G401 (cell line): ENCODE results near the gene SGCD. TPM values are rescaled to one million over a fixed set of nuclear protein-coding genes. Genes with fewer than 3 reads are reported as not detected.
"Not testable (repeated sequence)": the region's sequence is repeated elsewhere in the genome, so short reads cannot be mapped to it uniquely, and the experiment has no call there.

ENCODE experiments used
- DNase-seq: peaks from one replicate; pipeline ENCODE4 v3.0.0-alpha.2; 2015; ENCODE audit warnings: low spot score
- in situ Hi-C: cut with HindIII; loops from 2 replicates; pipeline ENCODE4 v1.10.0; 2016; ENCODE audit warnings: low sequenced_read_pairs, mixed read lengths
- total RNA-seq: library from RNA; depleted of rRNA; stranded (reverse); fragments of >200 nt; shearing (Covaris generic); gene quantifications from 2 replicates; pipeline ENCODE4 v1.2.3, GENCODE V29; 2014

Gene SGCD
- total RNA-seq, 1 experiment from 2014 or later: not detected

DNA sequence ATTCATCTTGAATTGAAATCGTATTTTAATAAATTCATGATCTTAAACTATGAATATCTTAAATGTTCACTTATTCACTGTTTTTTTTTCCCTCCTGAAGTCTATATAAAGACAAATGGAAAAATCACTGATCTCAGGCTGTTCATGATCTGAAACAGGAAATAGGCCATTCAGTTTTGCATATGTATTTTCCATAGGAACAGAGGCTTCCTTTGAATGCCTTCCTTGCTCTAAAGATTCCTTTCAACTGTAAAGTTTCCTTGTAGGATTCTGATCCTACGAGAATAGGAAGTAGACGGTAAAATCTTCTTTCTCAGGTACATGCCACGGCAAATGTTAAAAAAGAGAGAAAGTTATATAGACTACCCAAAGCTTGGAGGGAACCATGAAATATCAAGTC lies 328.8 kb downstream of the SGCD start:
- in situ Hi-C loops: no loop called here
- DNase-seq: no peak

DNA sequence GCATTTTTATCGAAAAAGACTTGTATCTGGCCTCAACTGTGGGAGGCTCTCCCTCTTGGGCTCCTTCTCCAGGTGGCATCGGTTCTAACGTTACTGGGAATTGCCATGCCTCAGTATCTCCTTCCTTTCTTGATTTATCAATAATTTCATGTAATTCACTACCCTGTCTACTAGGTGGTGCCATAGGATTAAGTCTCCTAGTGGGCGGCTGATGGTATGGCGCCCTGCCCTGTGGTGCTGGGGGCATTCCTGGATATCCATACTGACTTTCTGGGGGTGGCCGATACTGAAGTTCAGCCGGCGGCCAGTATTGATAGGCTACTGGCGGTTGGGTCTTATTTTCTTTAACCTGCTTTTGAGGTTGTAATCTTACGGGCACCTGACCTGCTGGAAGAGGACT lies 337.9 kb downstream of the SGCD start:
- DNase-seq, in situ Hi-C loops: not testable (repeated sequence)

DNA sequence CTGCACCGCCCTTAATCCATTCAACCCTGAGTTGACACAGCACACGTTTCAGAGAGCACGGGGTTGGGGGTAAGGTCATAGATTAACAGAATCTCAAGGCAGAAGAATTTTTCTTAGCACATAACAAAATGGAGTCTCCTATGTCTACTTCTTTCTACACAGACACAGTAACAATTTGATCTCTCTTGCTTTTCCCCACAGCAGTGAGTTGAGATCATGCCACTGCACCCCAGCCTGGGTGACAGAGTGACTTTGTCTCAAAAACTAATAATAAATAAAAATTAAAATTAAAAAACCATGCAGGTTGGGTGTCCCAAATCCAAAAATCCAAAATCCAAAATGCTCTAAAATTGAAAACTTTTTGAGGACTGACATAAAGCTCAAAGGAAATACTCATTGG lies 339.7 kb downstream of the SGCD start:
- DNase-seq, in situ Hi-C loops: not testable (repeated sequence)

DNA sequence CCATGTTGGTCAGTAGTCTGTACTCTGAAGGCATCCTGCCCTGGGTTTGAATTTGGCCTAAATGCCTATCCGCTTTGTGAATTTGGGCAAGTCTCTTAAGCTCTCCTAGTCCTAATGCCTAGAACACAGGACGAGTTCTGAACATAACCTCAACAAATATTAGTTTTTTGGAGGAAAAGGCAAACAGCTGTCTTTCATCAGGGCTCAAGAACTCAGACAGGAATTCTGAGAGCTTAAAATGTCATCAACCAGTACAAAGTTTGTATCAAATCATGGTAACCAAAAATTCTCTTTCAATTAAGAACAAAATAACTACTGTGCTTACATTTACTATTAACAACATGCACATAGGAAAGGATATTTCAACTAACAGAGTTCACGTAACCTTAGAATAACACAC lies 340.7 kb downstream of the SGCD start:
- in situ Hi-C loops: no loop called here

DNA sequence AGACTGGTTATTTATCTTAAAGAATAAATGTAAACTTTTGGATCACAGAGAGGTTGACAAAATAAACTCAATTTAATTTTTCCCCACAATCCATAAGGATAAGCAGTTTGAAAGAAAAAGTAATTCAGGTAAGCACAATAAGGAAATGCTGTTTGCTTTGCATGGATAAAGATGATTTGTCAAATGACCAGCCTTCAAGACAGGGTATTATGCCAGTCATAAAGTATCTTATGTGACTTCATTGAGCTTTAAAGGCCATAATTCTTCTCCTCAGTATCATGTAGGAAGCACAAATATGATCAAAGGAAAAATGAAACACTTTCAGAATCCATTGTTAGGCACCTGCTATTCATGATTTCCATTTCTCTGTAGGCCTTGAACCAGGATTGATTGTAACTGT lies 342.5 kb downstream of the SGCD start:
- in situ Hi-C loops: no loop called here
- DNase-seq: no peak

More for the DNA sequence above, 340.7 kb downstream of the SGCD start:
- no peak for DNase-seq

DNA sequence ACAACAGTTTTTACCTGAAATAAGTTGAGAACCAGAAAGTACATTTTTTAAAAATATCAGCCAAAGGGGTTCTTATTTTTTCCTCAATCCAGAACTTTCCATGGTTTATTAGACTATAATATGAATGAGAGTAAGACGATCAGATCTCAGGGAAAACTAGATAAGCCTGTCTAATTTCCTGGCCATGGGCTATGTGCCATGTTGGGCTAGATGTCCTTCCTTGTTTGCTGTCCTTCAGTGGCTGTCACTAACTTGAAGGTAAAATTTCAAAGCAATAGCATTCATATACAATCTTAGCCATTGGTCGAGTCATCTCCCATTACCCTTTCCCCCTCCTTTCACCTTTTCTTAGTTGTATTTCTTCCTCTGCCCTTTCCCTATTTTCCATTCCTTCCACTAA lies 343.7 kb downstream of the SGCD start:
- in situ Hi-C loops: no loop called here
- DNase-seq: no peak

DNA sequence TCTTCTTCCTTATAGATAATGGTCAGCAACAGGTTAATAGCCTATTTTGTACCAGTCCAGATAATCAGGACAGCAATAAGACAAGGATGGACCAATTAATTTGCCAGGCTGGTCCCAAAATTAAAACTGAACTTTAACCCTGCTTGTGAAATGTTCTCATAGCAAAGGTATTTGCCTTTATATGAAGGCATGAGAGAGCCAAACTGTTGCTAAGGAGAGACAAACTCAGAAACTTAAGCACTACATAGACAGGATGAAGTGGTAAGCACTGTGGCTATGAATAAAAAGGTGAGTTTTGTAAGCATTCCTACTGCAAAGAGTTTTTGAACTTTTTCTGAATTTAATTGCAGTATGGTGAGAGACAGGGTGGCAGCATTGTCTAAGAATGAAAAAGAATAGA lies 348.4 kb downstream of the SGCD start:
- in situ Hi-C loops: no loop called here
- no peak for DNase-seq

DNA sequence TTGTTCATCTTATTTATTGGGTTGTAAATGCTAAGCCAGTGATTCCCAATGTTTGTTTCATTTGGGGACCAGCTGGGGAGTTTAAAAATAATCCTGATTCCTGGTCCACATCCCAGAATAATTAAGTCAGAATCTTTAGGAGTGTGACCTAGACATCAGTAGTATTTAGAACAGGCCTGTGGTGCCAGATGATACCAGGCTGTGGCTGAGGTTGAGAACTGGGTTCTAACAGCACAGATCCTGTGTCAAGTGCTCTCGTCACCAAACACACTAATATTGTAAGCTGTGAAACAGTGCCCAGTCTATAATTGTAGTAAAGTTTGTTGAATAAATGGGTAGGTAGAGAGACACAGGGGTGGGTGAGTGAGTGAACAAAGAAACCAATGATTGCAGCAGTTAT lies 351.0 kb downstream of the SGCD start:
- no peak for DNase-seq
- in situ Hi-C loops: no loop called here

DNA sequence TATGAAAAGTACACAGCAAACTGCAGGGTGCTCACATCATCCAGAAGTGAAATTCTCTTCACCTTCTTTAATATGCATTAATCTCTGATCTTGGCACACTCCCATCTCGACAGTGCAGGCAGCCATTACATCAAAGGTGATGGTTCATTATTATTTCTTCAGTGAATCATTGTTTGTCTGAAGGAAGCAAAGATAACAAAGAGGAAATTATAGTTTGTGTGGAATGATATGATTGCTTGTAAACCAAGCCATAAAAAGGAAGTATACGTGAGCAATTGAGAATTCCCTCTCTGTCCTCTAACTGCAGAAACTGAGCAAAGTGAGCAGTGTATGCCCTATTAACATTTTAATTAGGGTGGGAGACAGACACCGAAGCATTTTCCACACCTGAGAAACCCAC lies 351.5 kb downstream of the SGCD start:
- no peak for DNase-seq
- in situ Hi-C loops: no loop called here

DNA sequence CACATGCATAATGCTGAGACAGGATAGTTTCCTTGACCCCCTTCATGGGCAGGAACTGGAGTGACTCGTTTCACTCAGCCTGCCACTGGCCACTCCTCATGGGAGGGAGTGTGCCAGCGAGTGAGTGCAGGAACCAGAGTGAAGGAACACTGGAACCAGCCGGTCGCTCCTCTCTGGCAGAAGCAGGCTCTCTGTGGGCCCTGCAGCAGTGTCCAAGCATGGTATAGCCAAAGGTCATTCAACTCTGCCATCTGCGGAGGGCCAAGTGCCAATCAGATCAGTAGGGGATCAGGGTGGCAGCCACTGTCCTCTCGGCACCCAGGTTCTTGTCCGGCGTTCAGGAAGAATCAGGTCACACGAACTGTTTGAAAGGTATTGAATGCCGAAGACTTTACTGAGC lies 353.9 kb downstream of the SGCD start:
- in situ Hi-C loops: no loop called here
- no peak for DNase-seq

DNA sequence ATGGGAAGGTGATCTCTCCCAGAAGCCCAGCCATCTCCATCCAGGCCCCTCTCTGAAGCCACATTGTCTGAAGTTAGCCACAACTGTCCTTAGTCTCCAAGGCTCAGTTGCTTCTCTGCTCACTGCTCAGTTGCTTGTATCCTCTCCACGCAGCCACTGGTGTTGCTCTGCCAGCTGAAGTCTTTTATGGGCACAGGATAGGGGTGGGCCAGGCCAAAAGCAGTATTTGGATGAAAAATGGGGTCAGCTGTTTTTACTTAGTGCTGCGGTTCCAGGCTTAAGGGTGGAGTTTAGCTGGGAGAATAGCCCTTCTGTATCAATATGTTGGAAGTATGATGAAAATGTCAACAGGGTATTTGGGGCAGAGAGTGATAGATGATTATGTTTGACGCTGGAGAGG lies 354.3 kb downstream of the SGCD start:
- DNase-seq: no peak
- in situ Hi-C loops: no loop called here

DNA sequence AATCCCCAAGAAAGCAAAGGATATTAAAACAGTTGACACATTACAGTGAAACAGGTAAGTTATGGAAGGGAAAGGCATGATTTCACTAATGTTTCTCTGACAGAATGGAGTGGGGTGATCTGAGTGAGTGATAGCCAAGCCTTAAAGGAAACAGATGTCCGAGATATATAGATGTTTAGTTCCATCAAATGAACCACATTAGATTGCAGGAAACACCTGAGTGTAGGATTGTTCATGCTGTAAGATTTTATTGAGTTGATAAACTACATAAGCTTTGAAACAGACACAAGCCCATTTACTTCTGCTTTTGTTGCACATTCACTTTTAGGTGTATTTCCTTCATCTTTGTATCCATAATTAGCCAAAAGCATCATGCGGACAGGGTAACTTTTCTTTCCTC lies 356.0 kb downstream of the SGCD start:
- in situ Hi-C loops: no loop called here
- no peak for DNase-seq

DNA sequence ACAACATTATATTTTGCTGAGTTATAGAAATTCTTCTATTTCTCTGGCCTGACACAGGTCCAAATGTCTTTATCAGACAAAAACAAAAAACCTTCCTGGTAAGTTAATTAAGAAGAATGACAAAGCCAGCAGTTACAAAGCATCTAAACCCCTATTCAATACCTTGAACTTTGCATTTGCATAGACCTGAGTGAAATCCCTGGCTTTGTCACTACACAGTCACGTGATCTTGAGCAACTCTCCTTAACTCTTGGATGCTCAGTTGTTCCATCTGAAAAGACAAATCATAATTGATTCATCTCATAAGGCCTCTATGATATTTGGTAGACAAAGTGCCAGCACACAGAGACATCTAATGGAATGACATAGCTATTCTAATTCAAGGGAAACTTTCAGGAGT lies 356.5 kb downstream of the SGCD start:
- no peak for DNase-seq
- in situ Hi-C loops: no loop called here

DNA sequence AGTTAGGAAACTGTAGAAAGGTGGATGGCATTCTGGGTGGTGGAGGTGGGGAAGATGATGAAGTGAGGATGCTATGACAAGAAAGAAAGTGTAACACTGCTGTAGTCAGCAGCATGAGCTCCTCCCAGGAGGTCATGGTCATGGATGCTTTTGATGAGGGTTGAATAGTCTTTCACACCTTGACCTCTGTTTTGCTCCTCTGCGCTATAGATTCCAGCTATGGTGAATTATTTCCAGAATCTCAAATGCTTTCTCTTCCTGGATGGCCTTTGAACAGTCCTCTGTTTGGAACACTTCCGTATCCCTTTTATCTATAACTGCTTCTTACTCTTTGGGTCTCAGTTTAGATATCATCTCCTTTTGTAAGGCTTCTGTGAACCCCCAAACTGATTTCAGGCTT lies 357.3 kb downstream of the SGCD start:
- no peak for DNase-seq
- in situ Hi-C loops: no loop called here

DNA sequence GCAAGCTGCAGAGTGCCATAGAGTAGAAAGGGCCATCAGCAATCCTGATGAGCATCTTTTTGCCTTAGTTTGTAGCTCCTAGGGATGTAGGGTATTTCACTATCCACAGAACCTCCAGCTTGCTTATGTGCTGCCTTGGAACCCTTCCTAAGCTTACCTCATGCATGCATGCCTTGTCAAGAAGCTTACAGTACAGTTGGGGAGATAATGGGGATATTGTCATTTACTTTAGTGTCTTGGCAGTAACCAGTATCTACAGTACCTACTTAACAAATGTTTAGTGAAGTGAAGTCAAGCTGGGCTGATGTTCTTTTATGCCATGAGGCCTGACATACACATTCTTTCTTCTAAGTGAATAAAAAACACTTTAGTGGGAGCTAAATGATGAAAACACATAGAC lies 358.5 kb downstream of the SGCD start:
- no peak for DNase-seq
- in situ Hi-C loops: no loop called here

DNA sequence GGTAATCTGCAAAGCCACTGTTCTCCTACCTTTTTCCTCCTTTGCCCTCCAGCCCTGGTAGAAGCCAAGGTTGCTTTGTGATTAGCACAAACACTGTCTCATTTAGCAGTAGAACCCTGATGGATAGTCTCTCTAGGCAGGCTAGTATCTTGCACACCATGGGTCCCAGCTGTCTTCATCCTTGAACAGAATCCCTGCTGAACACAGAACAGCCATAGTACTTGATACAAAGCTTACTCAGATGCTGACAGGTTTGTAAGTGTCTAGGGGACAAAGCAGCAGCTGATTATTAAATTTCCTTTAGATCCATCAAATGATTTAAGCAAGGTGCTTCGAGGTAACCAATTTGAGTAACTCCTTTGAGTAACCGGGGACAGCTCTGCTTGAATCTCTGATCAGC lies 359.4 kb downstream of the SGCD start:
- no peak for DNase-seq
- in situ Hi-C loops: no loop called here

DNA sequence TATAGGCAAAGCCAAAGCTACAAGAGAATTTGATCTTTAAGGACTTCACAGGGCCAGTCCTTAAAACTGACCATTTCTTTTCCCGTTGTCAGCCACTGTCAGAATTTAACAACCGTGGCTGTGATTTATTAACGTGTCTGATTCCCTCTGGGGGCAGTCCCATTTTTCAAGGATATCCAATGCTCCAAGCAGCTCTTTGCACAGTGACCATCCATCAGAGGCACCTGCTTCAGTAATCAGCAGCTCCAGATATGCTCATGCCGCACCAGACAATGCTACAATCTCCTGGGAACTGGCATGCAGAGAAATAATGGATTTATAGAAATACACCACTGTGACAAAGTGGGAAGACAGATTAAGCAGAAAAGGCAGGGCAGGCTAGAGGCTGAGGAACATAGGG lies 359.8 kb downstream of the SGCD start:
- DNase-seq: no peak
- in situ Hi-C loops: no loop called here

DNA sequence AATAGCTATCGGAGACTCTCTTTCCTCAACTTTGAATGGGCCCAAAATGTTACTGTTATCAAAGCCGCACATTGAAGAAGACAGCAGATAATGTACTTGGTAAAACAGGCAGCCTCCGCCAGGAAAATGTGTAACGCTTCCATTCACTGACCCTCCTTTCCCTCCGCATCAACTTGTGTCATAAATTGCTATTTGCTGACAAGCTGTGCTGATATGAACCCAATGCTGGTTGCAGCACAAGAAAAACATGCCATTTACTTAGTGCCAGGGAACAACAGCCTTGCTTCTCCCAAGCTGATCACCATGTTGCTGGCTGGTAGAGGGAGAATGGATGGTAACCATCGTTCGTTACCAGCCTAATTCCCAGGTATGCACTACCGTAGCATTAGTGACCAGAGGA lies 360.6 kb downstream of the SGCD start:
- in situ Hi-C loops: no loop called here
- DNase-seq: no peak

DNA sequence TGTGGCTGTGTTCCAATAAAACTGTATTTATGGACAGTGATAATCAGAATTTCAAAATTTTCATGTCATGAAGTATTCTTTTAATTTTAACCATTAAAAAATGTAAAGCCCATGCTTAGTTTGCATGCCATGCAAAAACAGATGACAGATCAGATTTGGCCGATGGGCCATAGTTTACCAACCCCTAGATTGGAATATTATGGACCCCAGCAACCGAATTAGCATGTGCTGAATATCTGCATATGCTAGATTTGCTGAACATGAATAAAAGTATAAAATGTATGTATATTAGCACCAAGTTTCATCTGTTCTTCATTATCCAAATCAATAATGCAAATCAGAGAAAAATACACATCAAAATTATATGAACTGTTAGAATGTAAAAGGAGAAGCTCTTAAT lies 364.6 kb downstream of the SGCD start:
- in situ Hi-C loops: no loop called here
- DNase-seq: no peak

DNA sequence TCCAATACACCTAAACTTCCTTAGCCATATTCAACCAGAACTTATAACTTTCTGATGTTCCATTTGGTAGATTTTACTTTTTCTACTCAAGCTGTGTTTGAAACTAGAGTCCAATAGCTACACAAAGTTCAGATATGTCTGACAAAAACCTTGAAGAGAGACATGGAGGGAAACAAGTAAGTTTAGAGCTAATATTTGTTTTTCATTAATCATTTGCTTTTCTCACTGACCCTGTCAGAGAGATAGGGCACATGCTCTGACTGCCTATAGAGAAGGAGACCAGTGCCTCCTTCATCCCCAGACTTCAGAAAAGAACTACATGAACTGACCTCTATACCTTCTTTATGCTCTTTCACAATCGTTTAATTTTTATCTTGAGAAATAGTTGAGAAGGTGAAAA lies 366.1 kb downstream of the SGCD start:
- DNase-seq: no peak

DNA sequence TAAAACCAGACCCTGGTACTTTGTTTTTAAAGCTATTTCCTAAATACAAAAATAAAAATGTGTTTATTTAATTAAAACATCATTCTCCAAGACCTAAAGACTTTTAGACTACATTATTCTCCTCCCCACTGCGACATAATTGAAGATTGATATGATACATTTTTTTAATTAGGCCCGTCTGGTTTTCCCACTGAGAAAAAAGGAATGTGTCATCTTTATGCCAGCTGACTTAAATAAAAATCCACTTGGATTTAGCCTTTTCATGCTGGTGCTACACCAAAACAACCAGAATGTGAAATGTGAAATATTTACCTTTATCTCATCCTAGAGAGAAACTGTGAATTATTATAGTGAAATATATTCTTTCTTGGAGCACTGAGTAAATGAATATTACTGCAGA lies 367.6 kb downstream of the SGCD start:
- no peak for DNase-seq
- in situ Hi-C loops: no loop called here

More for the DNA sequence above, 366.1 kb downstream of the SGCD start:
- in situ Hi-C loops: no loop called here

DNA sequence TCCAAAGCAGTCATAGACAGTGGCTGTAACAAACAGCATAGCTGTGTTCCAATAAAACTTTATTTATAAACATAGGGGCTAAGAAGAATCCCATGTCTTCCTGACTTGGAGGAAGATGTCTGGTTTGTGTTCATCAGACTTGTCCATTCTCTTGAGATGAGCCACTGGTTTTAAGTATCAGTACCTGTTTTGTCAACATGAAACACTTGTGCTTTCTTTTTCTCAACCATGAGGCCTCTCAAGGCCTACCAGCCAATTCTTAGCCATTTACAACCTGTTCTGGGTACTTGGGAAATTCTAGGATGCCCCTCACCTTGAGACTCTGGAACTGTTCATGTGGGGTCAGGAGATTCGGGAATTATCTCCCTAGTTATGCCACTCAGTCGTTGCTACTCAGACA lies 368.8 kb downstream of the SGCD start:
- in situ Hi-C loops: no loop called here
- no peak for DNase-seq
